Measurements from ENCODE around the gene RALBP1. TPM values are rescaled to one million over a fixed set of nuclear protein-coding genes. Genes with fewer than 3 reads are reported as not detected.
A peak's percentile ranks its signal among the peaks of the same experiment; 100 is the strongest.

Gene RALBP1
- total RNA-seq, 3 donors from 2014 or later = 51.1 to 80.3 (median 51.1) TPM

DNA sequence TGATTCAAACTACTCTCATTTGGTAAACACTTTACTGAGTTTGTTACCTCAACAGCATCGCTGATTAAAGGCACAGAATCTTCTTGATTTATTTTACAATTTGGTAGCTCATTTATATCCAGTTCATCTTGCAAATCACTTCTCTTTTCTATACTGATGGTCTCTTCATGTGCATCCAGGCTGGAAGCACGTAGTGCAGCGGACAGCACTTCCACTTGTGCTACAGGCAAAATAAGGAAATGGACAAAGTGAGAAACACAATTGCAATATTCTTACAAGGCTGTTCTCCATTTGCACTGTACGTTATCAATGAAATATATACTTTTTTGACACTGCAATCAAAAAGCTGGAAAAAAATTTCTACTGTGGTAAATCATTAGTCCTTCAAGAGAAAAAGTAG is 88.0 kb downstream of the RALBP1 start:
- no peak overlapping the region for H3K4me3 ChIP-seq
- intact Hi-C loops (cut with DNase I, micrococcal nuclease) = no loop called here
- no peak for DNase-seq
- H3K36me3 ChIP-seq (ENCODE audit: low read depth) = no peaks in the 10 kb centered on the region
- TF ChIP-seq, protein P1, sequence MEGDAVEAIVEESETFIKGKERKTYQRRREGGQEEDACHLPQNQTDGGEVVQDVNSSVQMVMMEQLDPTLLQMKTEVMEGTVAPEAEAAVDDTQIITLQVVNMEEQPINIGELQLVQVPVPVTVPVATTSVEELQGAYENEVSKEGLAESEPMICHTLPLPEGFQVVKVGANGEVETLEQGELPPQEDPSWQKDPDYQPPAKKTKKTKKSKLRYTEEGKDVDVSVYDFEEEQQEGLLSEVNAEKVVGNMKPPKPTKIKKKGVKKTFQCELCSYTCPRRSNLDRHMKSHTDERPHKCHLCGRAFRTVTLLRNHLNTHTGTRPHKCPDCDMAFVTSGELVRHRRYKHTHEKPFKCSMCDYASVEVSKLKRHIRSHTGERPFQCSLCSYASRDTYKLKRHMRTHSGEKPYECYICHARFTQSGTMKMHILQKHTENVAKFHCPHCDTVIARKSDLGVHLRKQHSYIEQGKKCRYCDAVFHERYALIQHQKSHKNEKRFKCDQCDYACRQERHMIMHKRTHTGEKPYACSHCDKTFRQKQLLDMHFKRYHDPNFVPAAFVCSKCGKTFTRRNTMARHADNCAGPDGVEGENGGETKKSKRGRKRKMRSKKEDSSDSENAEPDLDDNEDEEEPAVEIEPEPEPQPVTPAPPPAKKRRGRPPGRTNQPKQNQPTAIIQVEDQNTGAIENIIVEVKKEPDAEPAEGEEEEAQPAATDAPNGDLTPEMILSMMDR (IDR thresholded peaks at IDR 0.05) = no peak
- H3K9me3 ChIP-seq = no peaks in the 10 kb centered on the region
- H3K4me1 ChIP-seq (ENCODE audit: low read depth) = no peaks in the 10 kb centered on the region
- ATAC-seq = no peak

DNA sequence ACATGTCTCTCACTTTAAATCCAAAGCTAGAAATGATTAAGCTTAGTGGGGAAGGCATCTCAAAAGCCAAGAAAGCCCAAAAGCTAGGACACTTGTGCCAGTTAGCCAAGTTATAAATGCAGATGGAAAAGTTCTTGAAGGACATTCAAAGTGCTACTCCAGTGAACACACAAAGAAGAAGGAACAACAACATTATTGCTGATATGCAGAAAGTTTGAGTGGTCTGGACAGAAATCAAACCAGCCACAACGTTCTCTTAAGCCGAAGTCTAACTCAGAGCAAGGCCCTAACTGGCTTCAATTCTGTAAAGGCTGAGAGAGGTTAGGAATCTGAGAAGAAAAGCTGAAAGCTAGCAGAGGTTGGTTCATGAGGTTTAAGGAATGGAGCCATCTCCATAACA is 90.1 kb downstream of the RALBP1 start:
- H3K9me3 ChIP-seq = no peaks in the 10 kb centered on the region
- ATAC-seq (no peak), DNase-seq (no peak)
- TF ChIP-seq, protein P1 (IDR thresholded peaks at IDR 0.05) = no peak
- H3K4me3 ChIP-seq = no peak overlapping the region
- peaks cover 8% of the 10 kb centered on the region for H3K4me1 ChIP-seq (ENCODE audit: low read depth)
- intact Hi-C loops (cut with DNase I, micrococcal nuclease) = no loop called here
- no peaks in the 10 kb centered on the region for H3K36me3 ChIP-seq (ENCODE audit: low read depth)

DNA sequence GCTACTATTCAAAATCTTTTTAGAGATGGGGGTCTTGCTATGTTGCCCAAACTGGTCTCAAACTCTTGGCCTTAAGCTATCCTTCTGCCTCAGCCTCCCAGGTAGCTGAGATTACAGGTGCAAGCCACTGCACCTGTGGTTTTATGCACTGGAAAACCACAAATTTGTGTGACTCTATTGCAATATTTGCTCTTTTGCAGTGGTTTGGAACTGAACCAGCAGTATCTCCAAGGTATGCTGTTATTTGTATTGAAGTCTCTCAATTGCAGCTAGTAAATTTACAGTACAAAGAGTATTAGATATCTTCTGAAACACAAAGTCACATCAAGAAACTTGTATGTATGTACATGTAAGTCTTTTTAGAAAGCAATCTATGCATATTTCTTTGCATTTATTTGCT is 92.9 kb downstream of the RALBP1 start:
- DNase-seq (no peak), ATAC-seq (no peak)
- no peak overlapping the region for H3K4me3 ChIP-seq
- intact Hi-C loops (cut with DNase I, micrococcal nuclease) = no loop called here
- H3K9me3 ChIP-seq = no peaks in the 10 kb centered on the region
- H3K36me3 ChIP-seq (ENCODE audit: low read depth) = no peaks in the 10 kb centered on the region
- peaks cover 8% of the 10 kb centered on the region for H3K4me1 ChIP-seq (ENCODE audit: low read depth)
- TF ChIP-seq, protein P1 (IDR thresholded peaks at IDR 0.05) = no peak

DNA sequence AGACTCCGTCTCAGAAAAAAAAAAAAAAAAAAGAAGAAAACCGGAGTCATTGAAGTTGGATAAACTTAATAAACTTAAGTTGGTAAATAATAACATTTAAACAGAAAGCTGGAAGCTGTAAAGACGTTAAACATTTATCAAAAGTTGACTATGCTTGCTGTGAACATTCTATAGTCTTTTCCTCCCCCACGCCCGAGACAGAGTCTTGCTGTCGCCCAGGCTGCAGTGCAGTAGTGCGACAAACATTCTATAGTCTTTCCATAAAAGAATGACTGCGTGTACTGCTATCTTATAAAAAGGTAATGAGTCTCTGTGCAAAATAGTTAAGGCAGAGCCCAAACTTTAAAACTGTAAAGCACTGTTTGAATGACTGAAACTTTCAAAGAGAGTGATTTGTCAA is 93.9 kb downstream of the RALBP1 start:
- H3K4me3 ChIP-seq = no peak overlapping the region
- DNase-seq = peak in 2 of 3 donors; percentile 51 to 62
- H3K36me3 ChIP-seq (ENCODE audit: low read depth) = no peaks in the 10 kb centered on the region
- intact Hi-C loops (cut with DNase I, micrococcal nuclease) = no loop called here
- no peaks in the 10 kb centered on the region for H3K9me3 ChIP-seq
- peaks cover 8% of the 10 kb centered on the region for H3K4me1 ChIP-seq (ENCODE audit: low read depth)
- TF ChIP-seq, protein P1 (IDR thresholded peaks at IDR 0.05) = no peak
- ATAC-seq = peak; percentile 69

DNA sequence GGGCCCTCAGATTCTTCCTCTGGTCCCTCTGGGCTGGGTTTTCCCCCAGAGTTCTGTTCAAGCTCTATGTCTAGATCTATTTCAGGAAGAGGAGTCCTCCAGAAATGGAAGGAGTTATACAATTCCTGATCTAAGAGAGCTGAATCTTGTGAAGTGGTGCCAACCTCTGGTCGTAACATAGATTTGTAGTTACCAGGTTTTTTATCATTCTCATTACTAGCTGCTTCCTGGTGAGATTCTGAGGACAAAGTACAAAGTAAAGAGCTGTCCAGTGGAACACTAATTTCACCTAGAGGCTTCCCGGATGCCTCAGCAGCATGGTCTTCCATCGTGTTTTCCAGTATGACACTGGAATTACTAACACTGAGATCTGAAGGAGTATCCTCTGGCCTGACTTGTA is 94.9 kb downstream of the RALBP1 start:
- ATAC-seq = peak; percentile 85
- intact Hi-C loops (cut with DNase I, micrococcal nuclease) = no loop called here
- no peaks in the 10 kb centered on the region for H3K36me3 ChIP-seq (ENCODE audit: low read depth)

More for the DNA sequence above, 94.9 kb downstream of the RALBP1 start:
- TF ChIP-seq, protein P1 (IDR thresholded peaks at IDR 0.05) = no peak
- Histone ChIP-seq H3K9me3 (no peaks in the 10 kb centered on the region), H3K4me3 (no peak overlapping the region), H3K4me1 (ENCODE audit: low read depth) (peaks cover 8% of the 10 kb centered on the region)
- DNase-seq = peak in 1 of 3 donors; percentile 60

Measured in mucosa of descending colon (tissue), 3 donors.